ENCODE results near the gene LRMDA. TPM values are rescaled to one million over a fixed set of nuclear protein-coding genes. Genes with fewer than 3 reads are reported as not detected.

Gene LRMDA
- total RNA-seq, 2 experiments from 2014 or later = not detected

DNA sequence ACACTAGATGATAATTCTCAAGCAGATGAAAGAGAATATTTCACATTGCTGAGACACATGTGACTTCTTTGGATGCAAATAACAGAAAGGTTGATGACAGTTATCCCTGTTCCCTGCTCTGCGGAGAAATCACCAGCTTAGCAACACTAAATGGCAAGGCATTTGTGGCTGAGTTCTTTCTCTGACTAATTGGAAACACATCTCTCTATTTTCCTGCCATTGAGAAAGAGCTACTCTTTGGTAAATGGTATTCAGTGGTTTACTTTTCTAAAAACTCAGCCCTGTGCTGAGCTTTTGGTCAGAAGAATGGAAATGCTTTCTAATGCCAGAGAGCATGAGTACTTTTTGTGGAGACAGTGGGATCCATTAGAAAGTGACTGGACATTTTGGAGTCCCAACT, 771.4 kb downstream of the LRMDA start:
- CTCF ChIA-PET = no interaction called here
- no peaks in the 10 kb centered on the region for H3K4me1 ChIP-seq (ENCODE audit: insufficient read depth, low read length)
- no peaks in the 10 kb centered on the region for H3K9me3 Mint-ChIP-seq
- POLR2A ChIA-PET = no interaction called here
- H3K27ac ChIP-seq (ENCODE audit: low read depth in 1 of 2, low read length in 2 of 2) = no peak overlapping the region
- no peaks in the 10 kb centered on the region for H3K27me3 Mint-ChIP-seq
- H3K4me3 Mint-ChIP-seq = no peak overlapping the region
- H3K27me3 ChIP-seq (ENCODE audit: control insufficient read depth in 1 of 2, insufficient read depth in 2 of 2, low read length in 2 of 2) = no peaks in the 10 kb centered on the region
- H3K27ac Mint-ChIP-seq = no peak overlapping the region
- no peak overlapping the region for H3K4me3 ChIP-seq (ENCODE audit: low read length)
- ATAC-seq (ENCODE audit: poor library complexity) = no peak
- DNase-seq = no peak
- peaks cover 0 to 3% of the 10 kb centered on the region in 2 experiments for H3K9me3 ChIP-seq (ENCODE audit: control insufficient read depth in 1 of 2, insufficient read depth in 1 of 2, low read length in 2 of 2)
- H3K36me3 ChIP-seq (ENCODE audit: insufficient read depth, low read length) = no peaks in the 10 kb centered on the region
- intact Hi-C loops (cut with DNase I, micrococcal nuclease) = no loop called here
- no peaks in the 10 kb centered on the region for H3K36me3 Mint-ChIP-seq (ENCODE audit: low read depth)
- no peak for TF ChIP-seq CTCF (IDR thresholded peaks at IDR 0.05)
- H3K4me1 Mint-ChIP-seq (ENCODE audit: low read depth) = no peaks in the 10 kb centered on the region

- TF ChIP-seq CTCF (IDR thresholded peaks at IDR 0.05) = no peak
- H3K27ac ChIP-seq (ENCODE audit: low read depth in 1 of 2, low read length in 2 of 2) = no peak overlapping the region
- no peak overlapping the region for H3K4me3 ChIP-seq (ENCODE audit: low read length)
- H3K27me3 ChIP-seq (ENCODE audit: control insufficient read depth in 1 of 2, insufficient read depth in 2 of 2, low read length in 2 of 2) = no peaks in the 10 kb centered on the region
- H3K27ac Mint-ChIP-seq = no peak overlapping the region
- POLR2A ChIA-PET = no interaction called here
- no peaks in the 10 kb centered on the region for H3K27me3 Mint-ChIP-seq
- ATAC-seq (ENCODE audit: poor library complexity) = no peak
- no peaks in the 10 kb centered on the region for H3K36me3 ChIP-seq (ENCODE audit: insufficient read depth, low read length)
- H3K4me1 ChIP-seq (ENCODE audit: insufficient read depth, low read length) = no peaks in the 10 kb centered on the region
- DNase-seq = no peak
- H3K9me3 Mint-ChIP-seq = no peaks in the 10 kb centered on the region
- CTCF ChIA-PET = no interaction called here
- intact Hi-C loops (cut with DNase I, micrococcal nuclease) = no loop called here
- H3K9me3 ChIP-seq (ENCODE audit: control insufficient read depth in 1 of 2, insufficient read depth in 1 of 2, low read length in 2 of 2) = peaks cover 0 to 3% of the 10 kb centered on the region in 2 experiments
- H3K4me3 Mint-ChIP-seq = no peak overlapping the region
- no peaks in the 10 kb centered on the region for H3K36me3 Mint-ChIP-seq (ENCODE audit: low read depth)
- no peaks in the 10 kb centered on the region for H3K4me1 Mint-ChIP-seq (ENCODE audit: low read depth)
Measured at GRCh38 chr10:76205361-76205760, 773.9 kb downstream of the LRMDA start.

DNA sequence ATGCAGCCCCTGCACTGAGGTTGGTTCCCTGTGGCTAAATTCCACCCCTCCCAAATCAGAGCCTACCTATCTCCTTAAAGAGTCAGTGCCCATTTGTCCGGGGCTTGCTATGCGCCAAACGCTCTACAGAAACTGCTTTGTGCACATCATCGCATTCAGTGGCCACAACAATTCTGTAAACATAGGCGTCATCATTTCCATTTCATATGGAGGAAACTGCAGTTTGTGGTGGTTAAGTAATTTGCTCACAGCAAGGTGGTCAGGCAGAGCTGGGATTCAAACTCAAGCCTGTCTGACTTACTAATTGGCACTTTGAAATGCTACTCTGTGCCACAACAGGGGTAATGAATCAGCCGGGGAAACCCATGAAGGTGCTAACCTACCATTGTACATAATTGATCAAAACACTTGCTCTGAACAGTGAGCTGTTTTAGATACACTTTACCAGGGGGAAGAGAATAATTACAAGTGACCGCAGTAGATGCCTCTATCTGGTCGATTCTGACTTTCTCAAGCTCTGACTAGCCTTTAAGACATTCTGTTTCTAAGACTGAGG, 775.5 kb downstream of the LRMDA start:
- Mint-ChIP-seq H3K9me3 (no peaks in the 10 kb centered on the region), H3K27me3 (no peaks in the 10 kb centered on the region), H3K4me1 (ENCODE audit: low read depth) (no peaks in the 10 kb centered on the region), H3K27ac (no peak overlapping the region), H3K36me3 (ENCODE audit: low read depth) (no peaks in the 10 kb centered on the region), H3K4me3 (no peak overlapping the region)
- Histone ChIP-seq H3K36me3 (ENCODE audit: insufficient read depth, low read length) (no peaks in the 10 kb centered on the region), H3K4me1 (ENCODE audit: insufficient read depth, low read length) (no peaks in the 10 kb centered on the region), H3K27ac (ENCODE audit: low read depth in 1 of 2, low read length in 2 of 2) (no peak overlapping the region), H3K4me3 (ENCODE audit: low read length) (no peak overlapping the region), H3K9me3 (ENCODE audit: control insufficient read depth in 1 of 2, insufficient read depth in 1 of 2, low read length in 2 of 2) (no peaks in the 10 kb centered on the region), H3K27me3 (ENCODE audit: control insufficient read depth in 1 of 2, insufficient read depth in 2 of 2, low read length in 2 of 2) (no peaks in the 10 kb centered on the region)
- ChIA-PET POLR2A (no interaction called here), CTCF (no interaction called here)
- intact Hi-C loops (cut with DNase I, micrococcal nuclease) = no loop called here
- ATAC-seq (ENCODE audit: poor library complexity) (no peak), DNase-seq (no peak)
- TF ChIP-seq CTCF (IDR thresholded peaks at IDR 0.05) = no peak
